HUES64 (cell line): ENCODE results near the gene TBC1D2B.

Experiments
- H3K27ac ChIP-seq: 2 replicates; pipeline ENCODE4 v1.7.0; 2013; ENCODE audit warnings: low read depth, low read length, inconsistent platforms
- H3K27me3 ChIP-seq: 2 replicates; pipeline ENCODE4 v1.6.1; 2013; ENCODE audit warnings: mild to moderate bottlenecking, low read length; ENCODE audit not compliant: insufficient read depth
- H3K36me3 ChIP-seq: 2 replicates; pipeline ENCODE4 v1.6.1; 2013; ENCODE audit warnings: mild to moderate bottlenecking, low read length; ENCODE audit not compliant: insufficient read depth
- H3K4me1 ChIP-seq: 2 replicates; pipeline ENCODE4 v1.6.1; 2013; ENCODE audit warnings: mild to moderate bottlenecking, low read length, moderate library complexity; ENCODE audit not compliant: insufficient read depth
- H3K4me3 ChIP-seq: 2 replicates; pipeline ENCODE4 v1.5.1; 2013; ENCODE audit warnings: mild to moderate bottlenecking, low read length, moderate library complexity
- H3K9ac ChIP-seq: 2 replicates; pipeline ENCODE4 v1.6.1; 2013; ENCODE audit warnings: mild to moderate bottlenecking, low read depth, low read length
- H3K9me3 ChIP-seq: 2 replicates; pipeline ENCODE4 v1.6.1; 2013; ENCODE audit warnings: low read depth, low read length; ENCODE audit not compliant: insufficient read depth
- WGBS: fragments of 150-250, 120-280 bp; methylation state at CpG from one replicate; pipeline ENCODE4 v1.1.7; 2013; ENCODE audit warnings: missing lambda C conversion rate; 5-methylcytosine and 5-hydroxymethylcytosine counted together

TBC1D2B gene

DNA sequence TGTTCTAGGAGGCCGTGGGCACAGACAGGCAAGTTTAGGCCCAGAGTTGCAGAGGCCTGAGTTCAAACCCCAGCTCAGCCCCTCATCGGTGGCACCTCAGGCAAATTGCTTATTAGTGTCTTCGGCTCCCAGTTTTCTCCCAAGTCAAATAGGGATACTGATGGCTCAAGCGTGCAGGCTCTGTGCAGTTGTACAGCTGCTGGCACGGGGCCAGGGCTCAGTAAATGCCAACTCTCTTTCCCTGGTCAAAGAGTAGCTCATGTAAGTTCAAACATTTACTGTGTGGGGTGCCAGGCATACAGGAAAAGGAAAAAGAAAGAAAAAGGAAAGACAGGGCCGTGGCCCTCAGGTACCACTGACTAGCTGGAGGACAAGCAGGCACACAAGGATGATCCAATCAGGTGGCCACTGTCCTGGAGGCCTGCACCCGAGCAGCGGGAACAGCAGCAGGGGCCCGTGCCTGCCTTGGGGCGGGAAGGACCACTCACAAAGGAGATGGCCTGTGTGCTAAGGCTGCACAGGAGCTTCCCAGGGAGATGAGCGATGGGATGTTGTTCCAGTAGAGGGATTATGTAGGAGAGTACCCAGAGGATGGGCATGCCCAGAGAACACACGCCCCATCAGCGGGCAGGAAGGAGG lies 70.8 kb downstream of the TBC1D2B start:
- H3K9me3 ChIP-seq, result no peaks in the 10 kb centered on the region
- H3K4me1 ChIP-seq, result no peaks in the 10 kb centered on the region
- H3K9ac ChIP-seq, result no peak overlapping the region
- H3K27ac ChIP-seq, result no peak overlapping the region
- H3K4me3 ChIP-seq, result no peak overlapping the region
- H3K36me3 ChIP-seq, result peaks cover 11% of the 10 kb centered on the region
- WGBS, result 94% methylated on average over 13 of the region's 13 CpGs
- no peaks in the 10 kb centered on the region for H3K27me3 ChIP-seq

DNA sequence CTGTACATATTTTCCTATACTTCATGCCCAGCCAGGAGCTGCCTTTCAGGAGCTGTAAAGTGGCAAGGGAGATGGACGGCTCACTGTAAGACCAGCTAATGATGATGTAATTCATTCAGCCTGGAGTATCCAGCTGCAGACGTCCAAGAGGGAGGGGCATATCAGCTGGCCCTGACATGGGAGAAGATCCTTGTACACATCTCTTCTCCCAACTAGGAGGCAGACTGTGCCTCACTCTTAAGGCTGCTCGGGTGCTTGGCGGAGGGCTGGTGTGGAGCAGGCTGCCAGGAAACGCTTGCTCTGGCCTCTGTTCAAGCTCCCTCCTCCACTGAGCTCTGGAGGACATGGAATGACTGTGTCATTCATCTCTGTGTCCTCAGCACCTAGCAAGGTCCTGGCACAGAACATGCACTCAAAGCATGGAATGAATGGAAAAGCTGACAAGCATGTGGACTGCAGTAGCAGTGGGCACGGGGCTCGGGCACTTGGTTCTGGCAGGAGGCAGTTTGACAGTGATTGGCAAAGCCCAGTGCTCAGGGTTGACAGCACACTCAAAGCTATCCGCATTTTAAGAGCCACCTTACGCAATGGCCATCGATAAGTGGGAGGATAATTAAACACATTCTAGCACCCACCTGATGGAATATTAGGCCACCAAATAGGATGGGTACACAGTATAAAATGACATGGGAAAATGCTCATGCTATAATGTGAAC lies 72.4 kb downstream of the TBC1D2B start:
- no peak overlapping the region for H3K4me3 ChIP-seq
- 91% methylated on average over 10 of the region's 10 CpGs for WGBS
- no peaks in the 10 kb centered on the region for H3K27me3 ChIP-seq
- H3K36me3 ChIP-seq, result peaks cover 10% of the 10 kb centered on the region
- H3K9ac ChIP-seq, result no peak overlapping the region
- no peaks in the 10 kb centered on the region for H3K4me1 ChIP-seq
- no peak overlapping the region for H3K27ac ChIP-seq
- H3K9me3 ChIP-seq, result no peaks in the 10 kb centered on the region

GRCh38 chr15:78004222-78004727 lies 73.2 kb downstream of the TBC1D2B start:
- H3K4me1 ChIP-seq, result no peaks in the 10 kb centered on the region
- H3K9me3 ChIP-seq, result no peaks in the 10 kb centered on the region
- no peak overlapping the region for H3K9ac ChIP-seq
- no peaks in the 10 kb centered on the region for H3K27me3 ChIP-seq
- H3K36me3 ChIP-seq, result peaks cover 10% of the 10 kb centered on the region
- H3K4me3 ChIP-seq, result no peak overlapping the region
- H3K27ac ChIP-seq, result no peak overlapping the region
- WGBS, result 74% methylated on average over 9 of the region's 9 CpGs

- 84% methylated on average over 13 of the region's 13 CpGs for WGBS
- no peak overlapping the region for H3K9ac ChIP-seq
- no peak overlapping the region for H3K27ac ChIP-seq
- H3K4me1 ChIP-seq, result no peaks in the 10 kb centered on the region
- no peak overlapping the region for H3K4me3 ChIP-seq
- H3K9me3 ChIP-seq, result no peaks in the 10 kb centered on the region
- H3K27me3 ChIP-seq, result no peaks in the 10 kb centered on the region
- peaks cover 10% of the 10 kb centered on the region for H3K36me3 ChIP-seq
Observed at GRCh38 chr15:78003539-78004008, 73.9 kb downstream of the TBC1D2B start.

DNA sequence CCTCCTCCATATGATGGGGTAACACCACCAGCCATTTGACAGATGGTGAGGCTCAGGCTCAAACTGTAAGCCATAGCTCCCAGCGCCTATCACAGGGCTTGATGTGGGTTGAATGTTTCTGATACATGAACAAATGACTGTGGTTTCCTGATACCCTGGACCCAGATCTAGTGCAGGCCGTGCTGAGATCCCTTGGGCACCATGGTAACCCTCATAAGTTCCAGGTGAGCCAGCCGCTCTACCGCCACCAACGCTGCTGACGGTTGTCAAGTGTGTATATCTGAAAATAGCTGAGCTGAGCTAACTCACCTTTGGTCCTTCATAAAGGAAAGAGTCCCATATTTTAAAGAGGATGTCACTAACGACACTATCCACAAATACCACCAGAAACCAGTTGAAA lies 74.5 kb downstream of the TBC1D2B start:
- Histone ChIP-seq H3K4me1 (no peaks in the 10 kb centered on the region), H3K36me3 (peaks cover 10% of the 10 kb centered on the region), H3K9me3 (no peaks in the 10 kb centered on the region), H3K9ac (no peak overlapping the region), H3K27ac (no peak overlapping the region), H3K4me3 (no peak overlapping the region), H3K27me3 (no peaks in the 10 kb centered on the region)
- WGBS, result 95% methylated on average over 6 of the region's 7 CpGs

DNA sequence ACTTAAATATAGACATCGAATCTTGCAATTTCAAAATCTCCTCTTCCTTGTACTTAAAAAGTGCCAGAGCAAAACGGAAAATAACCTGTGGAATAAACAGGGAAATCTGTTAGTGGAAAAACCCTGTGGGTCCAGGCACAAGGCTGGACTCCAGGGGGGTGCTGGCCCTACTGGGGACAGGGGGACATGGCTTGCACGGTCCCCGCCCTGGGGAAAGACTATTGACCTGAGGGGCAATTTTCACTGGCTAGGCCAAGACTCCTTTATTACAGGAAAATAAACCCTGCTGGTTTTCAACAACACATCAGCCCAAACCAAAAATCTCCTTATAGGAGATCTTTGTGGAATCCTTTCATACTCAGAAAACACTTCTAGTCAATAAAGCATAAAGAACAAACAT lies 75.9 kb downstream of the TBC1D2B start:
- Histone ChIP-seq H3K27me3 (no peaks in the 10 kb centered on the region), H3K27ac (no peak overlapping the region), H3K4me1 (no peaks in the 10 kb centered on the region), H3K36me3 (peaks cover 10% of the 10 kb centered on the region), H3K4me3 (no peak overlapping the region), H3K9me3 (no peaks in the 10 kb centered on the region), H3K9ac (no peak overlapping the region)
- 96% methylated on average over 4 of the region's 4 CpGs for WGBS

DNA sequence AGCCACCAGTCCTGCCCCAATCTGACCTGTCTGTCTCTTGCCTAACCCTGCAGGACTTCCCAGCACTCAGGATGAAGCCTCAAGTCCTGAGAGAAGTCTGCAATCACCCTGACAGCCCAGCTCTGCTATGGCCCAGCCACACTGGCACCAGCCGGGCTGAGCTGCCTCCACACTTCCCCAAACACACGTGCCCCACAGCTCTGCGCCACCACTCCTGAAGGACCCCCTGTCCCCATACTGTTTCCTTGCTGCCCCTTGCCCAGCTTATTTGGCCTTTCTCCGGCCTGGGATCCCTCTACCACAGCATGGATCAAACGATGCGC lies 76.6 kb downstream of the TBC1D2B start:
- Histone ChIP-seq H3K36me3 (peaks cover 10% of the 10 kb centered on the region), H3K4me3 (no peak overlapping the region), H3K27me3 (no peaks in the 10 kb centered on the region), H3K9me3 (no peaks in the 10 kb centered on the region), H3K4me1 (no peaks in the 10 kb centered on the region), H3K27ac (no peak overlapping the region), H3K9ac (no peak overlapping the region)
- 94% methylated on average over 6 of the region's 6 CpGs for WGBS

DNA sequence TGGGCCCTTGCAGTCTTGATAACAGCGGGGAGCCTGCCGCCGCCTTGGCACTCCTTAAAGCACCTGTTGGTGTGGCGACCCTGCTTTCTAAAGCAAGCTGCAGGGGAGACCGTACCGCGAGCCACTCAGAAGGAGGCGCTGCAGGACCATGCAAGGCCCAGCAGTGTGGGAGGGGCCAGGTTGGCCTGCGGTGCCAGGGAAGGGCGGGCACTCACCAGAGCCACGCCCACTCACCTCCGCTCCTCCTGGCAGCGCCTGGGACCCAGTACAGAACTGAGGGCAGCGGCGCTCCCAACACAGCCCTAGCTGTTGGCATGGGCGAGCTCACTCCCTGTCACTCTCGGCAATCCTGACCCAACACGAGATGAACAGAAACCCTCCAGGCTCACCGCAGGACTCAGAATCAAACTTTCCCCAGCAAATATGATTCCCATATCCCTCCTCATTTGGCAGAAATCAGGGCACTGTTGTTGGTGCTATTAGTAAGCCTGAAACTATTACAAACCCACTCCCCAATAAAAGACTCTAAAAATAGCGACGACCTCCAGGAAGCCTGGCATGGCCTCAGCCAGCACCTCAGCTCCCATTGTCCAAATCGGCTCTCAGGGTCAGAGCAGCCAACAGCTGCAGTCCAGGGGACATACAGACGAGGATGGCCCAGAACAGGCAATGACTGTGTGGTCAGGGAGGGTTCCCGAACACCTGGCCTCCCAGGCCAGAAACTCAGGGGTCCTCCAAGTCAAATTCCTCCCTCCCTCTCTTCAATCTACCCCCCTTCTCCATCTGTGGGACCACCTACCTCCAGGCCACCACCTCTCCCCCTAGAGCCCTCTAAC lies 77.2 kb downstream of the TBC1D2B start:
- no peak overlapping the region for H3K4me3 ChIP-seq
- no peak overlapping the region for H3K27ac ChIP-seq
- H3K36me3 ChIP-seq, result peaks cover 10% of the 10 kb centered on the region
- H3K27me3 ChIP-seq, result no peaks in the 10 kb centered on the region
- H3K9ac ChIP-seq, result no peak overlapping the region
- H3K9me3 ChIP-seq, result no peaks in the 10 kb centered on the region
- 43% methylated on average over 24 of the region's 24 CpGs for WGBS
- no peaks in the 10 kb centered on the region for H3K4me1 ChIP-seq

- H3K36me3 ChIP-seq, result peaks cover 10% of the 10 kb centered on the region
- H3K4me1 ChIP-seq, result no peaks in the 10 kb centered on the region
- H3K9me3 ChIP-seq, result no peaks in the 10 kb centered on the region
- H3K4me3 ChIP-seq, result no peak overlapping the region
- H3K27me3 ChIP-seq, result no peaks in the 10 kb centered on the region
- no peak overlapping the region for H3K9ac ChIP-seq
- WGBS, result 92% methylated on average over 15 of the region's 15 CpGs
- H3K27ac ChIP-seq, result no peak overlapping the region
Observed at GRCh38 chr15:77999486-77999885, 78.0 kb downstream of the TBC1D2B start.

GRCh38 chr15:77998592-77998991 lies 78.9 kb downstream of the TBC1D2B start:
- Histone ChIP-seq H3K27ac (no peak overlapping the region), H3K27me3 (no peaks in the 10 kb centered on the region), H3K9me3 (no peaks in the 10 kb centered on the region), H3K4me3 (no peak overlapping the region), H3K4me1 (no peaks in the 10 kb centered on the region), H3K9ac (no peak overlapping the region), H3K36me3 (peaks cover 10% of the 10 kb centered on the region)
- WGBS, result 93% methylated on average over 8 of the region's 8 CpGs
